Suprapubic skin (tissue), 4 donors: Measurements from ENCODE around the gene NEK5. TPM values are rescaled to one million over a fixed set of nuclear protein-coding genes. Genes with fewer than 3 reads are reported as not detected.

ENCODE experiments used
- DNase-seq, 2 donors: peaks; one replicate each; pipeline ENCODE4 v3.0.0-alpha.2; 2019; ENCODE audit warnings: low spot score in 2 of 2
- H3K27ac ChIP-seq: fragments of 200-600 bp; sonication (generic); one replicate; pipeline ENCODE4 v1.5.1; 2019
- H3K27me3 ChIP-seq: fragments of 200-600 bp; sonication (generic); one replicate; pipeline ENCODE4 v1.5.1; 2019
- H3K36me3 ChIP-seq: fragments of 200-600 bp; sonication (generic); one replicate; pipeline ENCODE4 v1.5.1; 2019
- H3K4me1 ChIP-seq: fragments of 200-600 bp; sonication (generic); one replicate; pipeline ENCODE4 v1.5.1; 2019
- H3K4me3 ChIP-seq: fragments of 200-600 bp; sonication (generic); one replicate; pipeline ENCODE4 v1.5.1; 2019; ENCODE audit warnings: mild to moderate bottlenecking
- H3K9me3 ChIP-seq: fragments of 200-600 bp; sonication (generic); one replicate; pipeline ENCODE4 v1.5.1; 2019
- EP300 ChIP-seq: sonication (generic); formaldehyde crosslinking; IDR thresholded peaks from one replicate; pipeline ENCODE4 v1.6.1; 2017; ENCODE audit warnings: antibody characterized with exemption
- POLR2A ChIP-seq, 2 donors: fragments of 450-650 bp; IDR thresholded peaks; one replicate each; pipeline ENCODE4 v1.6.1; 2017; ENCODE audit warnings: antibody characterized with exemption in 2 of 2, mild to moderate bottlenecking in 2 of 2, moderate library complexity in 2 of 2
- POLR2AphosphoS5 ChIP-seq, 3 donors: sonication (generic); formaldehyde crosslinking; IDR thresholded peaks; one replicate each; pipeline ENCODE4 v1.6.1; 2017; ENCODE audit warnings: antibody characterized with exemption in 3 of 3
- WGBS: methylation state at CpG from one replicate; pipeline ENCODE4 v1.1.5; 2018; 5-methylcytosine and 5-hydroxymethylcytosine counted together
- total RNA-seq, 4 donors: library from RNA; depleted of rRNA; stranded (reverse); fragments of >200 nt; gene quantifications; one replicate each; pipeline ENCODE4 v1.1.0, GENCODE V29; 2016
- TF ChIP-seq, protein P1 (sequence below), 2 donors: fragments of 200-600 bp in 1 of 2; fragments of 450-650 bp in 1 of 2; sonication (generic) in 1 of 2; IDR thresholded peaks; one replicate each; pipeline ENCODE4 v1.5.1; 2016 to 2019; ENCODE audit warnings: antibody characterized with exemption in 2 of 2, mild to moderate bottlenecking in 1 of 2, moderate library complexity in 1 of 2

Gene NEK5
- total RNA-seq, 4 donors from 2014 or later: 0.38 to 0.51 (median 0.42) TPM; not detected in 1

DNA sequence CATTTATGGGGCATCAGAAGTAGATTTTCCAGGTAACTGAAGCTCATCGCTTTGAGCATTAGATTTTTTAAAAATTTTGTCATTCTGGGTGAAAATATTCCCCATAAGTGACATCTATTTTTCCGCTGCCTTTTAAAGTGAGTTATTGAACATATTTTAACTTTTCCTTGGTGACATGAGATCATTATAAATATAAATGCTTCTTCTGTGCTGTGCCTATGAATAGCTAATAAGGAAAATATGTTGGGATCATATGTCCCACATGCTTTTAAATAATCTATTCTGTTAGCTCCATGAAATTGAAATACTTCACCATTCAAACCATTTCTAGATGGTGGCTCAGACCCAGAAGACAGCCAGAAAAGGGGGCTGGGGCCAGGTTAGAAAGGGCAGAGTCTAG, 131.7 kb downstream of the NEK5 start:
- 96% methylated on average over 2 of the region's 2 CpGs for WGBS
- H3K4me1 ChIP-seq: peaks cover 23% of the 10 kb centered on the region
- H3K27me3 ChIP-seq: no peaks in the 10 kb centered on the region
- H3K9me3 ChIP-seq: no peaks in the 10 kb centered on the region
- TF ChIP-seq POLR2AphosphoS5 (IDR thresholded peaks at IDR 0.05) (no peak), EP300 (no peak), POLR2A (IDR thresholded peaks at IDR 0.05) (no peak)
- TF ChIP-seq, protein P1, sequence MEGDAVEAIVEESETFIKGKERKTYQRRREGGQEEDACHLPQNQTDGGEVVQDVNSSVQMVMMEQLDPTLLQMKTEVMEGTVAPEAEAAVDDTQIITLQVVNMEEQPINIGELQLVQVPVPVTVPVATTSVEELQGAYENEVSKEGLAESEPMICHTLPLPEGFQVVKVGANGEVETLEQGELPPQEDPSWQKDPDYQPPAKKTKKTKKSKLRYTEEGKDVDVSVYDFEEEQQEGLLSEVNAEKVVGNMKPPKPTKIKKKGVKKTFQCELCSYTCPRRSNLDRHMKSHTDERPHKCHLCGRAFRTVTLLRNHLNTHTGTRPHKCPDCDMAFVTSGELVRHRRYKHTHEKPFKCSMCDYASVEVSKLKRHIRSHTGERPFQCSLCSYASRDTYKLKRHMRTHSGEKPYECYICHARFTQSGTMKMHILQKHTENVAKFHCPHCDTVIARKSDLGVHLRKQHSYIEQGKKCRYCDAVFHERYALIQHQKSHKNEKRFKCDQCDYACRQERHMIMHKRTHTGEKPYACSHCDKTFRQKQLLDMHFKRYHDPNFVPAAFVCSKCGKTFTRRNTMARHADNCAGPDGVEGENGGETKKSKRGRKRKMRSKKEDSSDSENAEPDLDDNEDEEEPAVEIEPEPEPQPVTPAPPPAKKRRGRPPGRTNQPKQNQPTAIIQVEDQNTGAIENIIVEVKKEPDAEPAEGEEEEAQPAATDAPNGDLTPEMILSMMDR (IDR thresholded peaks at IDR 0.05): no peak
- no peaks in the 10 kb centered on the region for H3K36me3 ChIP-seq
- no peak for DNase-seq
- no peak overlapping the region for H3K4me3 ChIP-seq
- no peak overlapping the region for H3K27ac ChIP-seq

DNA sequence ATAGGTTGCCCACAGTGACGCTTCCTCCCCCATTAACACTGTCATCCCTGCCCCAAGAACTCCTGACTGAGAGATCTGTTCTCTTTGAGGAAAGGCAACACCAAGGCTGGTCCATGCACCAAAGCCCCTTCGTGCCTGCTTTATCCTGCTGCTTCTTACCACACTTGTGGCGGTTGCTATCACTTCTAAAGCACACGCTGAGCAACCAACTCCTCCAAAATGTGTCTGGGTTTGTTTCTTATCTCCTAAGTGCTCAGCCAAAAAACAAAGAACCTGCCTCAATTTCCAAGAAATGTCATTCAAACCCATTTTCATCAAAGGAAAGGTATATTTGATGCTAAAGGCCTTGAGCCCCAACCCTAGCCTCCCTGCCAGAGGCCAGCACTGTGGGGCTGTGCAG, 132.2 kb downstream of the NEK5 start:
- no peaks in the 10 kb centered on the region for H3K36me3 ChIP-seq
- H3K27ac ChIP-seq: no peak overlapping the region
- no peaks in the 10 kb centered on the region for H3K9me3 ChIP-seq
- no peak for DNase-seq
- TF ChIP-seq EP300 (no peak), POLR2AphosphoS5 (IDR thresholded peaks at IDR 0.05) (no peak), POLR2A (IDR thresholded peaks at IDR 0.05) (no peak)
- TF ChIP-seq, protein P1 (IDR thresholded peaks at IDR 0.05): no peak
- WGBS: 92% methylated on average over 4 of the region's 4 CpGs
- no peak overlapping the region for H3K4me3 ChIP-seq
- peaks cover 23% of the 10 kb centered on the region for H3K4me1 ChIP-seq
- H3K27me3 ChIP-seq: no peaks in the 10 kb centered on the region

DNA sequence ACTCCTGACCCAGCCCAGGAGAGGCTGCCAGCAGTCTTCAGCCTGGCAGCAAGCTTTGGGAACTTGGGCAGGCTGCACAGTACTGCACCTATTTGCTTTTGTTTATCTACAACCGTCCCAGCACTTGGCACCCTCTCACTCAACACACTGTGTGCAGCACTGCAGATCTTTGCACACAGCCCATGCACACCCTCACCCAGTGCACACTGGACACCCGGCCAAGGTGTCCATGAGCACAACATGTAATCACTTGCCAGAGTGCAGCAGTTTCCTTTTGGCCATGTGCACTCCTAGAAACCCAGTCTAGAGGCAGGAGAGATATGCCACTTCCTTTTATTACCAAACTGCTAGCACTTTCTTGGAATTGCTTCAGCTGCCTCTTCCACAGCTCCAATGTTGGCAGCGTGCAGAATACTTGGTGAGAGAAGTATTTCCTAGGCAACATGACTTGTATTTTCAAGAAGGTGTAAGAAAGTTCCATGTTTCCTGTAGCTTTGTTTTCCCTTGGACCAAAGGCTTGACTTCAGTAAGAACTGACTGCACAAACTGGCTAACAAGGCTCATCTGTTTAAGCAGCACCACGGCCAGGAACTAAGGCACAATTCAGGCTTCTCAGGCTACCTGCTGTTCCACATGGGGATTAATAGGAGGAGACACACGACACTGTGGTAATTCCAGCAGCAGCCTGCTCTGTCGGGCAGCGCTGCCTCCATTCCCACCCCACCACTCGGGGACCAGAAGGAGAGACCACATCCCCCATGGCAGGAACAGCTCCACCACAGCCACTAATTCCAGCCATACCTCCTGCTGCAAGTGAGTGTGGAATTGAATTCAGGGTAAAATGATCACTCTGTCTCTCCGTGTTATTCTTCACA, 133.0 kb downstream of the NEK5 start:
- peaks cover 23% of the 10 kb centered on the region for H3K4me1 ChIP-seq
- H3K4me3 ChIP-seq: no peak overlapping the region
- H3K27ac ChIP-seq: peak overlapping the region; percentile 12
- H3K27me3 ChIP-seq: no peaks in the 10 kb centered on the region
- no peaks in the 10 kb centered on the region for H3K36me3 ChIP-seq
- TF ChIP-seq POLR2A (IDR thresholded peaks at IDR 0.05) (no peak), EP300 (no peak), POLR2AphosphoS5 (IDR thresholded peaks at IDR 0.05) (no peak)
- TF ChIP-seq, protein P1 (IDR thresholded peaks at IDR 0.05): no peak
- 19% methylated on average over 9 of the region's 9 CpGs for WGBS
- no peaks in the 10 kb centered on the region for H3K9me3 ChIP-seq
- DNase-seq: no peak

DNA sequence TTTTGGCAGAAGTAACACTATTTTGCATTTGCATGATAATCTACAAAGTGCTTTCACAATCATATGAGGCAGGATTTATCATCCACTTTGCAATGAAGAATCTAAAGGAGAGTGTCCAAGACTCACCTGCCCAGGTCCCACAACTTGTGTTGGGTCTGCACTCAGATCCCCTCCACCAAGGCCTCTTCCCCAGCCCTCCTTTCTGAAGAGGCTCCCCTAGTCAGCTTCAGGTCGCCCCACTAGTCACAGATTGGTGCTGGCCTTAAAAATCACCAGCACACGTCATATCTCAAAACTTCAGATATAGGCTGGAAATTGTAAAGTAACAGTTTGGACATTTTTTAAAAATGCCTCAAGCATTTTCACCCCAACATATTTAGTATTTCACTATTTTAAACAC, 135.2 kb downstream of the NEK5 start:
- Histone ChIP-seq H3K4me1 (peaks cover 13% of the 10 kb centered on the region), H3K36me3 (no peaks in the 10 kb centered on the region), H3K9me3 (no peaks in the 10 kb centered on the region), H3K27me3 (no peaks in the 10 kb centered on the region), H3K27ac (no peak overlapping the region), H3K4me3 (no peak overlapping the region)
- TF ChIP-seq EP300 (no peak), POLR2A (IDR thresholded peaks at IDR 0.05) (no peak), POLR2AphosphoS5 (IDR thresholded peaks at IDR 0.05) (no peak)
- TF ChIP-seq, protein P1 (IDR thresholded peaks at IDR 0.05): no peak
- no peak for DNase-seq
- 100% methylated on average over 2 of the region's 2 CpGs for WGBS

DNA sequence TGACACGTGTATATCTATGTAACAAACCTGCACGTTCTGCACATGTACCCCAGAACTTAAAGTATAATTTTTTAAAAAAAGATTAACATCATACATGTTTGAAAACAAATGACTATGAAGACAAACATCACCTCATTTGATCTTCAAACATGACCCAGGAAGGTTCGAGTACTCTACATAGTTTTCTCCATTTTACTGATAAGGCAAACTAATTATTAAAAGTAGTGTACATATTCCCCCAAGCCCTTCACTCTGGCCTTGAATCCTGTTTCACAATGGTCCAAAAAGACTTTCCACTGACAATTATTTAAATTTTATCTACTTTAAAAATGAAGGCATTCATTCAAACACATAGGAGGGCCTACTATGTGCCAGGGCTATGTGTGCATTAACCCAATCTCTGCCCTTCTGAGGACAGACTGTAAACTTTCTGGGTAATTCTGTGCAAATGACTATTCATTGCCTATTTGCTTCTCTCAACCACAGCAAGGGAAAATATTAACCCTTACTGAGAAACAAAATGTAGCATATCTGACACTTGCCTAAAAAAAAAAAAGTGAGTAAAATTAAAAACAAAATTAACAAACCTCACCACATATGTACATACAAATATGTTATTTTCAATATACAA, 139.8 kb downstream of the NEK5 start:
- Histone ChIP-seq H3K27me3 (no peaks in the 10 kb centered on the region), H3K4me1 (no peaks in the 10 kb centered on the region), H3K36me3 (no peaks in the 10 kb centered on the region), H3K4me3 (no peak overlapping the region), H3K27ac (no peak overlapping the region), H3K9me3 (no peaks in the 10 kb centered on the region)
- 87% methylated on average over 3 of the region's 3 CpGs for WGBS
- TF ChIP-seq POLR2AphosphoS5 (IDR thresholded peaks at IDR 0.05) (no peak), POLR2A (IDR thresholded peaks at IDR 0.05) (no peak), EP300 (no peak)
- TF ChIP-seq, protein P1 (IDR thresholded peaks at IDR 0.05): no peak
- no peak for DNase-seq
